HG03520 (cell line): ENCODE results near the gene PLSCR1.
"Not testable (repeated sequence)": the region's sequence is repeated elsewhere in the genome, so short reads cannot be mapped to it uniquely, and the experiment has no call there.

Source experiments
- ATAC-seq: cut with Tn5 transposase; IDR thresholded peaks from one replicate; pipeline ENCODE4 v1.9.1; 2021; ENCODE audit warnings: mild to moderate bottlenecking, moderate library complexity; ENCODE audit not compliant: unreplicated experiment

The PLSCR1 gene

GRCh38 chr3:146485297-146485696 lies 59.1 kb downstream of the PLSCR1 start:
- ATAC-seq: no peak

DNA sequence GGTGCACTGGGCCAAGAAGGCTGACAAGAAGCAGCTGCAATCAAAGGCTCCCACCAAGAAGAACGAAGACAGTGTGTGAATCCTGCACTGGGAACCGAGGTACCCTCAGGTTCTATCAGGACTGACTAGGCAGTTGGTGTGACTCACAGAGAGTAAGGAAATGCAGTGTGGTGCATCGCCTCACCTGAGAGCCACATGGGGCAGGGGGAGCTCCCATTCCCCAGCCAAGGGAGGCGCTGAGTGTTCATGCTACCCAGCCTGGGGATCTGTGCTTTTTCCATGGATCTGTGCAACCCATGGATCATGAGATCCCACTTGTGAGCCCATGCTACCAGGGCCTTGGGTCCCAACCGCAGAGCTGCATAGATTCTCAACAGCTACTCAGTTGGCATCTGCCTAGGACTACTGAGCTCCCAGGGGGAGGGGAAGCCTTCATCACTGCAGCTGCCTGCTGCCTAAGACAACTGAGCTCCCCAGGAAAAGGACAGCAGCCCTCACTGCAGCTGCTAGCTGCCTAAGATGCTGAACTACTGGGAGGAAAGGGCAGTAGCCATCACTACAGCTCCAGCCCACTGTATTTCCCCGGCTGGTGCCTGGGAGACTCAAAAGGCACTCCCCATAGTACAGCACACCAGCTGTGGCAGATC lies 68.2 kb downstream of the PLSCR1 start:
- ATAC-seq: no peak

DNA sequence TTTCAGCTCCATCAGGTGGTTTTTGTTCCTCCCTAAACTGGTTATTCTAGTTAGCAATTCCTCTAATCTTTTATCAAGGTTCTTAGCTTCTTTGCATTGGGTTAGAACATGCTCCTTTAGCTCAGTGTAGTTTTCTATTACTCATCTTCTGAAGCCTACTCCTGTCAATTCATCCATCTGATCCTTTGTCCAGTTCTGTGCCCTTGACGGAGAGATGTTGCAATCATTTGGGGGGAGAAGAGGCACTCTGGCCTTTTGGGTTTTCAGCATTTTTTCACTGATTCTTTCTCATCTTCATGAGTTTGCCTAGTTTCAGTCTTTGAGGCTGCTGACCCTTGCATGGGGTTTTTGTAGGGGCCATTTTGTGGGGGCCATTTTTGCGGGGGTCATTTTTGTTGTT lies 69.4 kb downstream of the PLSCR1 start:
- ATAC-seq: not testable (repeated sequence)

GRCh38 chr3:146473726-146474125 lies 70.7 kb downstream of the PLSCR1 start:
- no peak for ATAC-seq

- no peak for ATAC-seq
Measured at GRCh38 chr3:146472611-146473010, 71.8 kb downstream of the PLSCR1 start.

DNA sequence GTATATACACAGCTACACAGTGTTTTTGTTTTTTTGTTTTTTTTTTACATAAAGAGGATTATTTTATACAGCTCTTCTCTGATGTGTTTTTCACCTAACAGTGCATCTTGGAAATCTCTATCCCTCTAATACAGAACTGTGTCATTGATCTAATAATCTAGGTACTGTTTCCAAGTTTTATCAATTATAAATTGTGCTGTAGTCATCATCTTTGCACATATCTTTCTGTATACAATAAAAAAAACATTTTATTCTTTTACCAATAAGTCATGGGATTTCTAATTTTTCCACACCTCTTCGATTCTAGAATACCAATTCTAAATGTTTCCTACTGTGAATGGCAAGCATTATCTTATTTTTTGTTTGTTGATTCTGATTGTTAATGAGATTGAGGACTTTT lies 73.4 kb downstream of the PLSCR1 start:
- ATAC-seq: no peak

DNA sequence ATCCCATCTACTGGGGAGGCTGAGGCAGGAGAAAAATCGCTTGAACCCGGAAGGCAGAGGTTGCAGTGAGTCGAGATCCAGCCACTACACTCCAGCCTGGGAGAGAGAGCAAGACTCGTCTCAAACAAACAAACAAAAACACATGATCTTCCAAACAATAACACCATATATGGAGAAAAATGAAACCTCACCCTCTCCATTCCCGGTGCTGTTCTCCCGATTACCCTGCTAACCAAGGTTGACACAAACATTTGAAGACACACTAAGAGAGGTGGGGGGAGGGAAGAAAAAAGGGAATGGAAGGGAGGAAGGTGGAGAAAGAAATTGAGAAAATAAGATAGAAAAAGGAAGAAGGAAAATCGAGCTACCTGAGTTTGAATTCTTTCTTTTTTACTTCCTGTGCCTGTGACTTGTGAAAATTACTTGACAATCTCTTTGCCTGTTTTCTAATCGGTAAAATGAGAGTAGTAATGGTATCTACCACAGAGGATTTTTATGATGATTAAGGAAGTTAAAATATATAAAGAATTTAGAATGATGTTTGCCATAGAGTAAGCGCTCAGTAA lies 73.9 kb downstream of the PLSCR1 start:
- ATAC-seq: no peak

GRCh38 chr3:146469150-146470017 lies 75.0 kb downstream of the PLSCR1 start, which contains the start of gene PLSCR2:
Gene PLSCR2, minus strand, starts transcription at chr3:146469561. Its CDS starts 9,657 bp downstream, at chr3:146459904.
- peak; percentile 96 for ATAC-seq

GRCh38 chr3:146468671-146469149 lies 75.7 kb downstream of the PLSCR1 start:
- no peak for ATAC-seq

- no peak for ATAC-seq
Measured at GRCh38 chr3:146468234-146468633, 76.2 kb downstream of the PLSCR1 start.

DNA sequence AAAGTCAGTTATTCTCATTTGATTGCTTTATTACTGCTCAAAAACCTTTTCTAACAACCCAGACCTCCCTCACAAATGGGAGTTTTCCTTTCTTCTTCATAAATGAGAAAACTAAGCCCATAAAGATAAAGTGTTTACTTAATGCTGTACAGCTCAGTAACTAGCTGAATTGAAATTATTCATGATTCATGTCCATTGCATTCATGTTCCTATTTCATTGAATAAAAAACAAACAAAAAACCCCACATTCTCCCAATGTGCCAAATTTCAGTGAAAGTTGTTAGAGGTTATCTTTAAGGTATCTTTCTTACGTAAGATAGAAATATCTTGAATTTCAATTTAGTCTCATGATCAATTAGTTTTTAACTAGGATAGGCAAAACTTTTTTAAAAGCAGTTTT lies 77.8 kb downstream of the PLSCR1 start:
- ATAC-seq: no peak

GRCh38 chr3:146465693-146466465 lies 78.5 kb downstream of the PLSCR1 start:
- ATAC-seq: no peak
